HG03103 (cell line): ENCODE measurements around the gene VRK1.

Experiments used
- ATAC-seq: cut with Tn5 transposase; IDR thresholded peaks from one replicate; pipeline ENCODE4 v1.9.1; 2021; ENCODE audit warnings: low read depth; ENCODE audit not compliant: unreplicated experiment

The VRK1 gene

GRCh38 chr14:96909841-96910364 is 112.7 kb downstream of the VRK1 start:
- no peak for ATAC-seq

DNA sequence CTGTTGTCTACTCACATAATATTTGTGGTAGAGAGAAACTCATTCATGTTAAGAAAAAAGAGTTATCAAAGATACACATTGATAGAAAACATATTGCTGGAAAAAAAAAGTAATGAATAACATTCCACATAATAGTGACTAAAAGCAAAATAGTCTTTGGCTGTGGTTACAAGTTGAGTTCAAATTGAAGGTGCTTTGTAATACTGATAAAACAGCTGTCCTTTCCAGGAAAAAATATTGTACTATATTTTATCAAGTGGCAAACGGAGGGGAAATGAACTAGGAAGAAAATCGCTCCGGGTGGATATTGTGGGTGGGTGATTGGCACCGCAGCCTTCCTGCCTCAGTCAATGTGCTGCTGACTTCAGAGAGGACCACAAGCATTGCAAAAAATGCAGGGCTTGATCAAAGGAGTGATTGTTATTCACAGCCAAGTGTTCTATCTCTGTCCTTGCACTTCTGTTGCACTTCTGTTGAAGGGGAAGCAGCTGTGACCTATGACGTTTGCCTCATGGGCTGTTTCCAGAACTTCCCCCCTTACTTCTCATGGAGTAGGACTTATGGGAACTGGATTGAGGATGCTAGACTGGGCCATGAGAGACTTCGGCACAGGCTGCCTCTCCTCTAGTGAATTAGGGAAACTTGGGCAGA is 114.4 kb downstream of the VRK1 start:
- ATAC-seq: no peak

DNA sequence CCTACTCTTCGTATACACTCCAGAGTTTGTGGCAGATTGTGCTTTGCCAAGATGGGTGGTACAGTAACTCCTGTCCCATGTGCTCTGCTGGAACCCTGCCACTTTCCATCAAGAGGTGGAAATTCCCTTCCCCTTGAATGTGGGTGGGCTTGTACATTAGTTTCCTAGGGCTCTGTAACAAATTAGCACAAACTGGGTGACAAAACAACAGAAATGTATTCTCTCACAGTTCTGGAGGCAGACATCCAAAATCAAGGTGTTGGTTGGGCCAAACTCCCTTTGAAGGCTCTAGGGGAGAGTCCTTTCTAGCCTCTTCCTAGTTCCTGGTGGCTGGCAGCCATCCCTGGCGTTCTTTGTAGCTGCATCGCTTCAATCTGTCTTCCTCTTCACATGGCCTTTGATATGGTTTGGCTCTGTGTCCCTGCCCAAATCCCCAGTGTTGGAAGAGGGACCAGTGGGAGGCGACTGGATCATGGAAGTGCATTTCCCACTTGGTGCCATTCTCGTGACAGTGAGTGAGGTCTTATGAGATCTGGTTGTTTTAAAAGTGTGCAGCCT is 117.5 kb downstream of the VRK1 start:
- no peak for ATAC-seq

DNA sequence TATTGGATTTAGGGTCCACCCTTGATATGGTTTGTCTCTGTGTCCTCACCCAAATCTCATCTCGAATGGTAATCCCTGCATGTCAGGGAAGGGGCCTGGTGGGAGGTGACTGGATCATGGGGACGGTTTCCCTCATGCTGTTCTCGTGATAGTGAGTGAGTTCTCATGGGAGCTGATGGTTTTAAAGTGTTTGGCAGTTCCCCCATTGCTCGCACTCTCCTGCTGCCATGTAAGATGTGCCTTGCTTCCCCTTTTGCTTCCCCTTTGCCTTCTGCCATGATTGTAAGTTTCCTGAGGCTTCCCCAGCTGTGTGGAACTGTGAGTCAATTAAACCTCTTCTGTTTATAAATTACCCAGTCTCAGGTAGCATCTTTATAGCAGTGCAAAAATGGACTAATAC is 118.3 kb downstream of the VRK1 start:
- no peak for ATAC-seq

GRCh38 chr14:96916751-96917150 is 119.6 kb downstream of the VRK1 start:
- ATAC-seq: no peak

DNA sequence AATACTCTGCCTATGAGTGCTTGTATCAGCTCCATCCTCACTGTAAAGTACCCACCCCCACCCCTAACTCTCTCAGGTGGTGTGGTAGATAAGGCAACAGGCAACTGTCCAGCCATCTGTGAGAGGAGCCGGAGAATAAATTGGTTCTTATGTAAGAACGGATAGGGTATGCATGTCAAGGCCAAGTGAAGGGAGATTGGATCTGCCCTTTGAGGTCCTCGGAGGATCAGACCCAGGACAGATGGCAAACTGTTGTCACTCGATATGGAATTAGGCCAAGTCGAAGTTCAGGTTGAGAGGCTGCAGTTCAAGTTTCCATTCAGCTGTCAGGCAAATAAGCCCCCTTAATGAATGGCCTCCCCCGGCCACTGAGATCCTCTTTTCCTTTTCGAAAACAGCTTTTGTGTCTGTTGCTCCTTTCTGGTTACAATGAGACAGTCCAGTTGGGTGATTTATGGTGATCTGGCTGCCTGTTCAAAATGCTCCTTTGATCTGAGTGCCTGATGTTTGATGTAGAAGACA is 120.3 kb downstream of the VRK1 start:
- ATAC-seq: no peak

DNA sequence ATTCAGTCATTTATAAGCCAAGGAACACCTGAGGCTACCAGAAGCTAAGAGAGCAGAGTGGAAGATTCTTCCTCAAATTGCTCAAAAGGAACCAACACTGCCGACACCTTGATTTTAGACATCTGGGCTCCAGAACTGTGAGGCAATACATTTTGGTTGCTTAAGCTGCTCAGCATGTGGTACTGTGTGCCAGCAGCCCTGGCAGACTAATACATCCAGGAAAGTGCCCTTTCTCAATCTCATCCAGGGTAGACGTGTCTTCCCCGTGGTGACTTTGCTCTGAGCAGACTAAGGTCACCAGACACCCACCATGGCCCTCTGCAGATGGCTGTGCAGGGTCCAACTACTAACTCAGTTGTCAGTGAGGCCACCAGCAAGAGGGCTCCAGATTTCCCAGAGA is 122.8 kb downstream of the VRK1 start:
- ATAC-seq: no peak

DNA sequence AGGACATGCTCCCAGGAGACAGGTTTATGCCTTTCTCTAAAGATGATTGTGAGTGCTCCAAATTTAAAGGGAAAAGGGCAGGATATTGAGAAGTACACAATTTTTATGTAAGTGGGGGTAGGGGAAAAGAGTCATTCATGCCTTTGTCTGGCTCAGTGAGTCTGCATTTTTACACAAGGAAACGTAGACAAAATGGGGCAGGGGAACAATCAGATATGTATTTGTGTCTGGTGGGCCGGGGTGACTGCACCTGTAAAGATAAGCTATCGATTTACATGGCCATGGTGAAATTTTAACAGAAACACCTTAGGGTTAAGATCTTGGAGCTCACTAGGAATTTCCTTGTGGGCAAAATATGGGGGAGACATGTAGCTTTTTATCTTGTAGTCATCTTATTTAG is 123.6 kb downstream of the VRK1 start:
- ATAC-seq: no peak

- ATAC-seq: no peak
These were observed 125.8 kb downstream of the VRK1 start for GRCh38 chr14:96922986-96923385.

DNA sequence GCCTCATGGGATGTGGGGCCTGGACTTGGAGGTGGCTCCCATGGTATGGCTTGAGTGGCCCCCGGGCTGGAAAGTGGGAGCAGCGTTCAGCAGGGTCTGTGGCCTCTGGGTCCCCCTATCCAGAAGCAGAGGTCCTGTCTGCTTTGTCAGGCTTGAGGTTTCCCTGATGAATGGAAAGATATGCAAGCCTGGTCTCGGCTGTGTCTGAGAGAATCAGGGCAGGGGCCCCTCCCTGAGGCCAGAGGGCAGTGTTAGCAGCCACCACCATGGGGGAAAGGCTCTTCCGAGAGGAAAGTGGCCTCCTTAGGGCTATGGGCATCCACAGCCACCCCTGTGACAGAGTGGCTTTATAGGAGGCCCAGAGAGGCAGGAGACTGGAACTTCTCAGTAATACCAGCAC is 128.2 kb downstream of the VRK1 start:
- no peak for ATAC-seq

- no peak for ATAC-seq
These were observed 128.8 kb downstream of the VRK1 start for GRCh38 chr14:96926001-96926400.

DNA sequence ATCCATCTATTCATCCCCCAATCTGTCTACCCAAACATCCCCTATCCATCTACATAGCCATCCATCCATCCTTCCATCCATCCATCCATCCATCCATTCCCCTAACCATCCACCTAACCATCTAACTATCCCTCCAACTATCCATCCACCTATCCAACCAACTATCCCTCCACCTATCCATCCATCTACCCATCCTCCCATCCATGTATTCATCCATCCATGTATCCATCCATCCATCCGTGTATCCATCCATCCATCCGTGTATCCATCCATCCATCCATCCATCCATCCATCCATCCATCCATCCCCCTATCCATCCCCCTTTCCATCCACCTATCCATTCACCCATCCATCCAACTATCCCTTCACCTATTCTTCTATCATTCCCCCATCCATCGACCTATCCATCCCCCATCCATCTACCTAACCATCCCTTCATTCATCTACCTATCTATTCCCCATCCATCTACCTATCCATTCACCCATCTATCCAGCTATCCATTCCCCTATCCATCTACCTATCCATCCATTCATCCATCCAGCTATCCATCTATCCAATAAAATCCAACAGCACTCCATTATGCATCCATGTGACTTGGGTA is 131.7 kb downstream of the VRK1 start:
- no peak for ATAC-seq

GRCh38 chr14:96929950-96930349 is 132.8 kb downstream of the VRK1 start:
- ATAC-seq: no peak

DNA sequence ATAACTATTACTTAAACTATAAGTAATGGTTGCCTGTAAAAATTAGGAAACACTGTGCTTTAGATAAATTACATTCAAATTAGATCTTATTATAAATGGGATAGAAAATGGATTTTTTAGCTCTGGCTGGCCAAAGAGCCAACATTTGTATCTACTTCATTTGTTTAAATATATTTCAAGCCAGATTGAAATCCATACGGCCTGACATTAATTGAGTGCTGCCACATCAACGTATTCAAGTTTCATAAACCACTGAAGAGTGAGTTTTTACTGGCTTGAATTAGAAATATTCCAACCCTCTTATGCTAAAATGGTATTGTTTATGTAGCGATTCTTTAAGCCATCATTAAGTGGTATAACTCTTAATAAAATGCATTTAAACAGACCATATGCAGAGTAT is 133.3 kb downstream of the VRK1 start:
- no peak for ATAC-seq
